ENCODE data around the gene SLC22A23.

GRCh38 chr6:3288711-3289663 lies 167.9 kb downstream of the SLC22A23 start:
- TF ChIP-seq CTCF (conservative IDR thresholded peaks at IDR 0.05; ENCODE audit: low read depth, low read length), result no peak
- no peak for TF ChIP-seq POLR2A (IDR thresholded peaks at IDR 0.05; ENCODE audit: low read depth, low read length)
